ENCODE data around the gene GPM6B. TPM values are rescaled to one million over a fixed set of nuclear protein-coding genes. Genes with fewer than 3 reads are reported as not detected.
"Not testable (repeated sequence)": the region's sequence is repeated elsewhere in the genome, so short reads cannot be mapped to it uniquely, and the experiment has no call there.

Gene GPM6B
- total RNA-seq, 2 experiments from 2014 or later: not detected

- not testable (repeated sequence) for H3K9me3 Mint-ChIP-seq (ENCODE audit: low read depth); H3K27me3 Mint-ChIP-seq; ATAC-seq
- H3K4me3 Mint-ChIP-seq: peak overlapping the region; percentile 13
- peaks cover 66% of the 10 kb centered on the region for H3K36me3 Mint-ChIP-seq
- DNase-seq: peak; percentile 70
- peaks cover 49% of the 10 kb centered on the region for H3K4me1 Mint-ChIP-seq
- peak overlapping the region; percentile 74 for H3K27ac Mint-ChIP-seq
- CTCF ChIA-PET: interaction anchor here (1.5 to 1.8 kb wide), 2 partner anchors 10 to 37 kb away, joined by 4 read pairs; partner anchors contain the start of genes OFD1, RAB9A and TRAPPC2
Observed at GRCh38 chrX:13724878-13725277, 92.0 kb downstream of the GPM6B start.

- DNase-seq (no peak), ATAC-seq (no peak)
- Mint-ChIP-seq H3K9me3 (ENCODE audit: low read depth) (no peaks in the 10 kb centered on the region), H3K36me3 (peaks cover 57% of the 10 kb centered on the region), H3K4me3 (no peak overlapping the region), H3K4me1 (peaks cover 63% of the 10 kb centered on the region), H3K27me3 (no peaks in the 10 kb centered on the region), H3K27ac (peak overlapping the region; percentile 28)
- CTCF ChIA-PET: interaction anchor here (0.9 to 2.1 kb wide), 3 partner anchors 11 to 31 kb away, joined by 3 to 6 read pairs (median 3); partner anchors contain the start of genes OFD1 and TRAPPC2
Observed at GRCh38 chrX:13721819-13722519, 94.9 kb downstream of the GPM6B start.

- CTCF ChIA-PET: interaction anchor here (2.1 kb wide), 1 partner anchor 13 kb away, joined by 6 read pairs; the partner anchor contains the start of genes OFD1 and TRAPPC2
- no peak for ATAC-seq
- no peak overlapping the region for H3K27ac Mint-ChIP-seq
- no peak for DNase-seq
- H3K4me1 Mint-ChIP-seq: peaks cover 60% of the 10 kb centered on the region
- no peaks in the 10 kb centered on the region for H3K27me3 Mint-ChIP-seq
- H3K36me3 Mint-ChIP-seq: peaks cover 55% of the 10 kb centered on the region
- H3K9me3 Mint-ChIP-seq (ENCODE audit: low read depth): no peaks in the 10 kb centered on the region
- no peak overlapping the region for H3K4me3 Mint-ChIP-seq
Observed at GRCh38 chrX:13721371-13721770, 95.5 kb downstream of the GPM6B start.

Other genes starting within 250 kb of the GPM6B start
- gene EGFL6, start 247.5 kb downstream of the GPM6B start, total RNA-seq: 10 to 100 TPM in 1 of 2 experiments, 1 to 10 TPM in 1; 5.7 to 18.7 TPM
- 1 to 10 TPM; 4.7 to 5.1 TPM for gene TCEANC, start 164.0 kb downstream of the GPM6B start, total RNA-seq
- gene RAB9A, start 128.0 kb downstream of the GPM6B start, total RNA-seq: 10 to 100 TPM; 13.7 to 20.3 TPM
- 10 to 100 TPM; 18.4 to 19.1 TPM for gene TRAPPC2, start 82.5 kb downstream of the GPM6B start, total RNA-seq
- 10 to 100 TPM; 32.3 to 45.8 TPM for gene OFD1, start 82.3 kb downstream of the GPM6B start, total RNA-seq
- 10 to 100 TPM; 11.7 to 12.7 TPM for gene GEMIN8, start 212.8 kb upstream of the GPM6B start, total RNA-seq